K562 (cell line): Measurements from ENCODE around the gene TBXA2R. TPM values are rescaled to one million over a fixed set of nuclear protein-coding genes. Genes with fewer than 3 reads are reported as not detected.
A peak's percentile ranks its signal among the peaks of the same experiment; 100 is the strongest.

Experiments
- ATAC-seq: fragments of 200-7000 bp; cut with Tn5 transposase; 3 replicates; pipeline ENCODE4 v1.9.1; 2020; ENCODE audit warnings: moderate library complexity
- BruUV-seq: library from RNA; stranded (reverse); fragments of 400-500 nt; replicated peaks from 2 replicates; lab custom pipeline; 2021; lab: Mats Ljungman, UMichigan
- CTCF ChIA-PET: fragments of 300-600 bp; formaldehyde crosslinking; extraction: SDS; loops from one replicate; lab custom pipeline; 2021; ENCODE audit warnings: low intra/inter-chr PET ratio; lab: Yijun Ruan, JAX
- POLR2A ChIA-PET: fragments of 300-600, 350-650 bp; sonication (Branson Sonifier 250); formaldehyde crosslinking; extraction: SDS; loops from one replicate; lab custom pipeline; 2021; ENCODE audit warnings: antibody characterized with exemption, inconsistent platforms; lab: Yijun Ruan, JAX
- DNase-seq, 4 experiments: peaks; one replicate each; pipeline versions ENCODE4 v3.0.0 to v3.0.0-alpha.2; 2011 to 2018; ENCODE audit warnings: low spot score in 3 of 4, mixed read lengths in 3 of 4; ENCODE audit errors: extremely low read depth in 1 of 4
- FAIRE-seq: peaks from 2 replicates; lab custom pipeline; 2011; peaks lifted over from hg19 to GRCh38; lab: Jason Lieb, UNC
- H2AFZ ChIP-seq: 2 replicates; pipeline ENCODE4 v1.6.0; 2011; ENCODE audit warnings: low read depth, low read length, control low read depth, inconsistent platforms
- H3K27ac ChIP-seq: fragments of 200-600 bp; 3 replicates; pipeline ENCODE4 v1.8.0; 2011; ENCODE audit warnings: low read depth, mild to moderate bottlenecking, control low read depth, inconsistent platforms, low read length, moderate library complexity, mixed read lengths; ENCODE audit errors: extremely low read depth
- H3K27me3 ChIP-seq, 2 experiments: fragments of 300-600 bp in 1 of 2; 2 replicates in 1 of 2; 3 replicates in 1 of 2; pipeline versions ENCODE4 v1.6.0 to v1.8.0; 2011; ENCODE audit warnings: inconsistent platforms in 2 of 2, low read length in 2 of 2, mild to moderate bottlenecking in 1 of 2, mixed read lengths in 1 of 2, moderate library complexity in 1 of 2; ENCODE audit not compliant: control insufficient read depth in 2 of 2, insufficient read depth in 2 of 2
- H3K36me3 ChIP-seq: fragments of 300-600 bp; 3 replicates; pipeline ENCODE4 v1.8.0; 2011; ENCODE audit warnings: mild to moderate bottlenecking, low read length, inconsistent platforms; ENCODE audit not compliant: control insufficient read depth, insufficient read depth
- H3K4me1 ChIP-seq, 2 experiments: fragments of 200-600 bp in 1 of 2; replicated peaks in 1 of 2; 2 replicates in 1 of 2; 3 replicates in 1 of 2; pipeline versions ENCODE4 v1.5.1 to v1.8.0; 2011; ENCODE audit warnings: inconsistent platforms in 2 of 2, low read length in 2 of 2, mild to moderate bottlenecking in 1 of 2, mixed read lengths in 1 of 2, moderate library complexity in 1 of 2; ENCODE audit not compliant: control insufficient read depth in 2 of 2, insufficient read depth in 2 of 2
- H3K4me2 ChIP-seq: 2 replicates; pipeline ENCODE4 v1.6.1; 2011; ENCODE audit warnings: low read length, control low read depth, inconsistent platforms, mixed read lengths; ENCODE audit not compliant: insufficient read depth
- H3K4me3 ChIP-seq: fragments of 200-600 bp; sonication (generic), shearing (Covaris generic); 2 replicates; pipeline ENCODE4 v1.5.1; 2016; ENCODE audit warnings: control low read depth, inconsistent platforms
- H3K79me2 ChIP-seq: fragments of 200-600 bp; 3 replicates; pipeline ENCODE4 v1.8.0; 2011; ENCODE audit warnings: low read length, inconsistent platforms; ENCODE audit not compliant: control insufficient read depth, insufficient read depth
- H3K9ac ChIP-seq, 2 experiments: 2 replicates each; pipeline versions ENCODE4 v1.6.0 to v1.6.1; 2011; ENCODE audit warnings: low read depth in 2 of 2, low read length in 2 of 2, control low read depth in 1 of 2, inconsistent platforms in 1 of 2, mild to moderate bottlenecking in 1 of 2, mixed read lengths in 1 of 2; ENCODE audit not compliant: insufficient read depth in 1 of 2
- H3K9me1 ChIP-seq: one replicate; pipeline ENCODE4 v1.6.0; 2011; ENCODE audit warnings: inconsistent platforms, mild to moderate bottlenecking, low read length, moderate library complexity; ENCODE audit not compliant: control insufficient read depth, insufficient read depth
- H3K9me3 ChIP-seq: replicated peaks from 2 replicates; pipeline ENCODE4 v1.5.1; 2011; ENCODE audit warnings: low read depth, low read length, inconsistent platforms; ENCODE audit not compliant: control insufficient read depth, insufficient read depth
- H4K20me1 ChIP-seq: replicated peaks from 2 replicates; pipeline ENCODE4 v1.6.1; 2011; ENCODE audit warnings: low read length, inconsistent platforms, mixed read lengths; ENCODE audit not compliant: control insufficient read depth, insufficient read depth
- CBX5 ChIP-seq: IDR thresholded peaks from 2 replicates; pipeline ENCODE4 v1.6.1; 2014; ENCODE audit warnings: low read depth, borderline replicate concordance
- DNMT1 ChIP-seq: fragments of 450-650 bp; IDR thresholded peaks from 2 replicates; pipeline ENCODE4 v1.6.1; 2016; ENCODE audit warnings: antibody characterized with exemption, mild to moderate bottlenecking
- EHMT2 ChIP-seq: fragments of 450-650 bp; IDR thresholded peaks from 2 replicates; pipeline ENCODE4 v1.6.1; 2018; ENCODE audit warnings: antibody characterized with exemption
- FOXK2 ChIP-seq, 2 experiments: fragments of 450-650 bp; IDR thresholded peaks in 1 of 2; conservative IDR thresholded peaks in 1 of 2; 2 replicates each; pipeline ENCODE4 v1.6.1; 2016; ENCODE audit warnings: low read depth in 2 of 2, mild to moderate bottlenecking in 1 of 2
- HDAC1 ChIP-seq, 2 experiments: fragments of 450-650 bp; IDR thresholded peaks; 2 replicates each; pipeline ENCODE4 v1.6.1; 2016 to 2017; ENCODE audit warnings: inconsistent platforms in 1 of 2, mild to moderate bottlenecking in 1 of 2, moderate library complexity in 1 of 2
- HDGF ChIP-seq: fragments of 450-650 bp; IDR thresholded peaks from 2 replicates; pipeline ENCODE4 v1.6.1; 2016
- KHSRP ChIP-seq: fragments of 450-650 bp; IDR thresholded peaks from 2 replicates; pipeline ENCODE4 v1.6.1; 2017
- MCM7 ChIP-seq, 2 experiments: fragments of 450-650 bp; IDR thresholded peaks; 2 replicates each; pipeline ENCODE4 v1.6.1; 2016 to 2018
- NFATC3 ChIP-seq: fragments of 450-650 bp; IDR thresholded peaks from 2 replicates; pipeline ENCODE4 v1.6.1; 2017; ENCODE audit warnings: mild to moderate bottlenecking
- POLR2B ChIP-seq: fragments of 450-650 bp; IDR thresholded peaks from 2 replicates; pipeline ENCODE4 v1.6.1; 2018; ENCODE audit warnings: low read depth; ENCODE audit not compliant: partially characterized antibody
- SMARCA5 ChIP-seq: fragments of 450-650 bp; IDR thresholded peaks from 2 replicates; pipeline ENCODE4 v1.6.1; 2016
- TCFL5 ChIP-seq: fragments of 250-450 bp; sonication (Bioruptor Pico); conservative IDR thresholded peaks from 2 replicates; pipeline ENCODE4 v1.6.1; 2021; ENCODE audit warnings: mild to moderate bottlenecking, moderate library complexity, matching md5 sums
- TSC22D4 ChIP-seq: fragments of 450-650 bp; IDR thresholded peaks from 2 replicates; pipeline ENCODE4 v1.6.1; 2016; ENCODE audit warnings: missing genetic modification characterization, missing biosample characterization, control low read depth
- ZBTB1 ChIP-seq: sonication (generic); formaldehyde crosslinking; IDR thresholded peaks from 2 replicates; pipeline ENCODE4 v1.8.1; 2023; ENCODE audit warnings: missing genetic modification reagents, low read depth, mild to moderate bottlenecking, borderline replicate concordance
- WGBS: fragments of 100-300 bp; shearing (Covaris generic); methylation state at CpG from one replicate; pipeline ENCODE4 v1.1.6; 2016; ENCODE audit warnings: low coverage, mixed read lengths; ENCODE audit not compliant: insufficient coverage; ENCODE audit errors: missing lambda C conversion rate; 5-methylcytosine and 5-hydroxymethylcytosine counted together
- in situ Hi-C: fragments of 300-500 bp; cut with MboI; formaldehyde crosslinking; loops from 4 replicates; pipeline ENCODE4 v1.15.0; 2018; ENCODE audit warnings: inconsistent platforms, mixed read lengths
- intact Hi-C: fragments of 100-400 bp; cut with micrococcal nuclease; formaldehyde crosslinking; loops from 2 replicates; pipeline ENCODE4 v1.14.2; 2022
- polyA plus RNA-seq, 8 experiments: library from polyadenylated mRNA; depleted of rRNA in 4 of 8; stranded (reverse) in 5 of 8; unstranded in 3 of 8; fragments of >200 nt; fragmentation: Nextera tagmentation in 2 of 8; fragmentation: Illumina TruSeq in 1 of 8; extraction: Ambion mirVana in 2 of 8; extraction: Trizol in 1 of 8; gene quantifications; 2 replicates each; pipeline versions ENCODE4 v1.2.1 to v1.2.3, GENCODE V29; 2011 to 2014; ENCODE audit warnings: inconsistent platforms in 1 of 8, missing spikeins in 1 of 8
- total RNA-seq, 7 experiments: library from RNA; depleted of rRNA in 6 of 7; stranded (reverse); fragments of >200 nt in 6 of 7; fragmentation: Illumina TruSeq in 2 of 7; extraction: Trizol in 2 of 7; gene quantifications; 2 replicates each; pipeline versions ENCODE4 v1.2.1 to v1.2.3, GENCODE V29; 2011 to 2021; ENCODE audit warnings: low replicate concordance in 1 of 7
- TF ChIP-seq, protein P1 (sequence below): fragments of 450-650 bp; IDR thresholded peaks from 2 replicates; pipeline ENCODE4 v1.6.1; 2016; ENCODE audit warnings: antibody characterized with exemption
- TF ChIP-seq, protein P2 (sequence below), 2 experiments: fragments of 450-650 bp; conservative IDR thresholded peaks; 2 replicates each; pipeline ENCODE4 v1.6.1; 2017; ENCODE audit warnings: mild to moderate bottlenecking in 2 of 2, moderate library complexity in 2 of 2
- TF ChIP-seq, protein P3 (sequence below): fragments of 250-450 bp; sonication (Bioruptor Pico); IDR thresholded peaks from 2 replicates; pipeline ENCODE4 v1.8.0; 2022; ENCODE audit warnings: inconsistent platforms, mild to moderate bottlenecking, moderate library complexity, borderline replicate concordance

Gene TBXA2R
- total and polyA plus RNA-seq, 9 of the 15 experiments (the other 6 are each of a cell fraction or from before 2014, with no cell fraction given), result 1.5 to 24.0 (median 2.8) TPM

DNA sequence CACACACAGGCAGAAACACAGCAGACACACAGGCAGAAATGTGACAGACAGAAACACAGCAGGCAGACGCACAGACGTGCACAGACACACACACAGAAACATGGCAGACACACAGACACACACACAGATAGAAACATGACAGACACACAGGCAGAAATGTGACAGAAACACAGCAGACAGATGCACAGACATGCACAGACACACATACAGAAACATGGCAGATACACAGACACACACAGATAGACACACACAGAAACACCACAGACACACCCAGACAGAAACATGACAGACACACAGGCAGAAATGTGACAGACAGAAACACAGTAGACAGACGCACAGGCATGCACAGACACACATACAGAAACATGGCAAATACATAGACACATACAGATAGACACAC is 1.3 kb downstream of the TBXA2R start:
- no peak for DNase-seq
- Histone ChIP-seq H3K79me2 (peaks cover 44% of the 10 kb centered on the region), H3K27ac (peak overlapping the region; percentile 1; the same call in 1 of the 3 replicates), H3K4me3 (peak overlapping the region; percentile 89), H3K27me3 (no peaks in the 10 kb centered on the region), H3K4me2 (peak overlapping the region; percentile 91), H3K9ac (peak overlapping the region; percentile 80 to 92), H2AFZ (peak overlapping the region; percentile 95; the same call in 1 of the 2 replicates), H4K20me1 (no peaks in the 10 kb centered on the region), H3K36me3 (peaks cover 27% of the 10 kb centered on the region; the same call in 1 of the 3 replicates), H3K9me1 (peaks cover 2% of the 10 kb centered on the region), H3K4me1 (peaks cover 38 to 77% of the 10 kb centered on the region in 2 experiments), H3K9me3 (no peaks in the 10 kb centered on the region; the same call in 1 of the 2 replicates)
- no peak for FAIRE-seq
- TSS peak; percentile 71 for BruUV-seq
- in situ Hi-C loops, result no loop called here
- intact Hi-C loops, result loop anchor here (10.0 kb wide), 1 partner anchor 61 kb away; no protein-coding TSS in a partner anchor
- CTCF ChIA-PET, result no interaction called here
- POLR2A ChIA-PET, result no interaction called here
- 44% methylated on average over 3 of the region's 3 CpGs for WGBS
- no peak for ATAC-seq
- TF ChIP-seq, protein P1, sequence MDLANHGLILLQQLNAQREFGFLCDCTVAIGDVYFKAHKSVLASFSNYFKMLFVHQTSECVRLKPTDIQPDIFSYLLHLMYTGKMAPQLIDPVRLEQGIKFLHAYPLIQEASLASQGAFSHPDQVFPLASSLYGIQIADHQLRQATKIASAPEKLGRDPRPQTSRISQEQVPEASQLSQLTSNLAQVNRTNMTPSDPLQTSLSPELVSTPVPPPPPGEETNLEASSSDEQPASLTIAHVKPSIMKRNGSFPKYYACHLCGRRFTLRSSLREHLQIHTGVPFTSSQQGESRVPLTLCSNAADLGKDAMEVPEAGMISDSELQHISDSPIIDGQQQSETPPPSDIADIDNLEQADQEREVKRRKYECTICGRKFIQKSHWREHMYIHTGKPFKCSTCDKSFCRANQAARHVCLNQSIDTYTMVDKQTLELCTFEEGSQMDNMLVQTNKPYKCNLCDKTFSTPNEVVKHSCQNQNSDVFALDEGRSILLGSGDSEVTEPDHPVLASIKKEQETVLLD, result peak; percentile 13; the same call in 1 of the 2 replicates
- TF ChIP-seq, protein P2, sequence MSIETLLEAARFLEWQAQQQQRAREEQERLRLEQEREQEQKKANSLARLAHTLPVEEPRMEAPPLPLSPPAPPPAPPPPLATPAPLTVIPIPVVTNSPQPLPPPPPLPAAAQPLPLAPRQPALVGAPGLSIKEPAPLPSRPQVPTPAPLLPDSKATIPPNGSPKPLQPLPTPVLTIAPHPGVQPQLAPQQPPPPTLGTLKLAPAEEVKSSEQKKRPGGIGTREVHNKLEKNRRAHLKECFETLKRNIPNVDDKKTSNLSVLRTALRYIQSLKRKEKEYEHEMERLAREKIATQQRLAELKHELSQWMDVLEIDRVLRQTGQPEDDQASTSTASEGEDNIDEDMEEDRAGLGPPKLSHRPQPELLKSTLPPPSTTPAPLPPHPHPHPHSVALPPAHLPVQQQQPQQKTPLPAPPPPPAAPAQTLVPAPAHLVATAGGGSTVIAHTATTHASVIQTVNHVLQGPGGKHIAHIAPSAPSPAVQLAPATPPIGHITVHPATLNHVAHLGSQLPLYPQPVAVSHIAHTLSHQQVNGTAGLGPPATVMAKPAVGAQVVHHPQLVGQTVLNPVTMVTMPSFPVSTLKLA (conservative IDR thresholded peaks at IDR 0.05), result peak in 1 of 2 experiments; percentile 10; a peak in 1 of 4 replicates
- TF ChIP-seq TSC22D4 (tag) (peak; percentile 66; the same call in 1 of the 2 replicates), EHMT2 (0 out of 2 replicates have a peak, but pooled peaks have one; percentile 19), POLR2B (peak; percentile 14), NFATC3 (no peak), HDGF (peak; percentile 70; the same call in 1 of the 2 replicates), DNMT1 (0 out of 2 replicates have a peak, but pooled peaks have one; percentile 29), KHSRP (0 out of 2 replicates have a peak, but pooled peaks have one; percentile 41), MCM7 (IDR thresholded peaks at IDR 0.05) (peak in 1 of 2 experiments; percentile 57; a peak in 1 of 4 replicates), FOXK2 (conservative IDR thresholded peaks at IDR 0.05 in 1 of 2, IDR thresholded peaks at IDR 0.05 in 1 of 2; ENCODE audit: low read depth in 2 of 2) (peak in 1 of 2 experiments; percentile 69; a peak in 2 of 4 replicates), ZBTB1 (CRISPR knock-in tag) (no peak), SMARCA5 (peak; percentile 22; the same call in 1 of the 2 replicates), HDAC1 (IDR thresholded peaks at IDR 0.05) (peak in 1 of 2 experiments; percentile 55; a peak in 1 of 4 replicates), CBX5 (no peak), TCFL5 (CRISPR knock-in tag) (no peak)
- TF ChIP-seq, protein P3, sequence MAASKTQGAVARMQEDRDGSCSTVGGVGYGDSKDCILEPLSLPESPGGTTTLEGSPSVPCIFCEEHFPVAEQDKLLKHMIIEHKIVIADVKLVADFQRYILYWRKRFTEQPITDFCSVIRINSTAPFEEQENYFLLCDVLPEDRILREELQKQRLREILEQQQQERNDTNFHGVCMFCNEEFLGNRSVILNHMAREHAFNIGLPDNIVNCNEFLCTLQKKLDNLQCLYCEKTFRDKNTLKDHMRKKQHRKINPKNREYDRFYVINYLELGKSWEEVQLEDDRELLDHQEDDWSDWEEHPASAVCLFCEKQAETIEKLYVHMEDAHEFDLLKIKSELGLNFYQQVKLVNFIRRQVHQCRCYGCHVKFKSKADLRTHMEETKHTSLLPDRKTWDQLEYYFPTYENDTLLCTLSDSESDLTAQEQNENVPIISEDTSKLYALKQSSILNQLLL (CRISPR knock-in tag), result no peak
